Lung (tissue), 12 donors: Measurements from ENCODE around the gene PAK1. TPM values are rescaled to one million over a fixed set of nuclear protein-coding genes. Genes with fewer than 3 reads are reported as not detected.

ENCODE experiments used
- ATAC-seq: fragments of 200-7000 bp; cut with Tn5 transposase; one replicate; pipeline ENCODE4 v1.9.1; 2020; ENCODE audit warnings: moderate number of reproducible peaks; ENCODE audit not compliant: insufficient read depth, low FRiP score
- DNase-seq, 3 donors: peaks; one replicate each; pipeline ENCODE4 v3.0.0-alpha.2; 2013 to 2017
- H3K27ac ChIP-seq, 2 donors: one replicate each; pipeline ENCODE4 v1.5.1; 2013; ENCODE audit warnings: mild to moderate bottlenecking in 2 of 2, moderate library complexity in 2 of 2, control low read depth in 1 of 2, inconsistent platforms in 1 of 2, low read depth in 1 of 2, low read length in 1 of 2
- H3K27me3 ChIP-seq, 3 donors: one replicate each; pipeline ENCODE4 v1.5.1; 2013; ENCODE audit warnings: low read length in 2 of 3; ENCODE audit not compliant: control insufficient read depth in 3 of 3, insufficient read depth in 3 of 3
- H3K36me3 ChIP-seq, 4 donors: one replicate each; pipeline ENCODE4 v1.5.1; 2013; ENCODE audit warnings: low read length in 4 of 4, mild to moderate bottlenecking in 1 of 4, moderate library complexity in 1 of 4; ENCODE audit not compliant: control insufficient read depth in 4 of 4, insufficient read depth in 4 of 4
- H3K4me1 ChIP-seq, 5 donors: one replicate each; pipeline ENCODE4 v1.5.1; 2013; ENCODE audit warnings: low read length in 5 of 5, mild to moderate bottlenecking in 2 of 5, moderate library complexity in 1 of 5; ENCODE audit not compliant: control insufficient read depth in 5 of 5, insufficient read depth in 5 of 5
- H3K4me3 ChIP-seq: one replicate; pipeline ENCODE4 v1.5.1; 2013; ENCODE audit warnings: mild to moderate bottlenecking, control low read depth, moderate library complexity
- H3K9ac ChIP-seq, 2 donors: one replicate each; pipeline ENCODE4 v1.5.1; 2013; ENCODE audit warnings: low read length in 2 of 2, control low read depth in 1 of 2; ENCODE audit not compliant: insufficient read depth in 1 of 2
- H3K9me3 ChIP-seq, 4 donors: one replicate each; pipeline ENCODE4 v1.5.1; 2013; ENCODE audit warnings: low read length in 3 of 4, mild to moderate bottlenecking in 1 of 4, moderate library complexity in 1 of 4; ENCODE audit not compliant: control insufficient read depth in 4 of 4, insufficient read depth in 3 of 4
- CTCF ChIP-seq: IDR thresholded peaks from 2 replicates; pipeline ENCODE4 v1.5.1; 2012; ENCODE audit warnings: mild to moderate bottlenecking; ENCODE audit errors: control extremely low read depth, extremely low read depth
- WGBS, 2 donors: extraction: QIAGEN DNeasy Blood & Tissue Kit; methylation state at CpG; one replicate each; pipeline ENCODE4 v1.1.7; 2013; 5-methylcytosine and 5-hydroxymethylcytosine counted together
- polyA plus RNA-seq, 2 donors: library from polyadenylated mRNA; stranded (reverse); fragments of 200-250 nt; gene quantifications; one replicate each; pipeline ENCODE4 v1.2.1, GENCODE V29; 2013
- total RNA-seq, 2 donors: library from RNA; depleted of rRNA in 1 of 2; stranded (reverse); fragments of >200 nt in 1 of 2; gene quantifications; one replicate each; pipeline ENCODE4 v1.2.1, GENCODE V29; 2014 to 2021
- donor health status: control.
- donor health status: control.
- donor health status: Bipolar disorder and iron deficiency.
- donor health status: healthy.
- donor health status: DM: yes; HTN: yes; CAD: no.

PAK1 gene
- total and polyA plus RNA-seq, 4 donors = 8.4 to 70.6 (median 29.8) TPM

DNA sequence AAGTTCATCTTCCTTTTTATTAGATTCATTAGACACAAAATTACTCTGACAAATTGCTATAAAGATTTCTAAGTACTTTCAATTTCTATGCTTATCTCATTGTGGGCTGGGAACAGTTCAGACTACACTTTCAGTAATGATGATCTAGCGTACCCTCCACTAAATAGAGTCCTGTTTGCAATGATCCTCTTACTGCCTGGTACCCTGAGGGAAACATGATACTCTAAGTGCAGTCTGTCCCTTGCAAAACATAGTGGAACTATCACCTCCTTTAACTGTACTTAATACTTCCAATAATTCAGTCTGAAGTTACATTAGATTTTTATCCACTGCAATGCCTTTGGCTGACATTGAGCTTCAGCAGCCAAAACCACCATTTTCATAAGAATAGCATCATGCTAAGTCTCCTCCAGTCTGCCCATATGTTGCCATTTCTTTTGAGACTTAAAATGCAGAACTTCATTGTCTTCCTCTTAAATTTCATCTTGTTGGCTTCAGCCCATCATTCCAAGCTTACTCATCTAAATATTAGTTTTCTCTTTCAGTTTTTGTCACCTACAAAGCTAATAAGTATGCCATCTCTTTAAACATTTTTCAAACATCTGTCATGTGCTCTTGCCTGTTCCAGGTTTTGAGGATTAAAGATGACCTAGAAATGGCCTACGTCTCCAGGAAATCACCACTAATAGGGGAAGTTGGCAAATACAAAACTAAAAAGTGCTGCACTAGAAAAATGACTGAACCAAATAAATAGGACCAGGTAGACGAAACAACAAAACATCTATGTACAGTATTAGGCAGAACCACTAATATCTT, 55.5 kb downstream of the PAK1 start:
- TF ChIP-seq CTCF = no peak
- ATAC-seq (no peak), DNase-seq (no peak)
- no peaks in the 10 kb centered on the region for H3K36me3 ChIP-seq
- H3K9ac ChIP-seq = no peak overlapping the region
- H3K27ac ChIP-seq = no peak overlapping the region
- H3K4me1 ChIP-seq = peaks cover 0 to 4% (median 0%) of the 10 kb centered on the region in 5 donors
- no peaks in the 10 kb centered on the region for H3K9me3 ChIP-seq
- WGBS, 2 donors = 56 to 73% methylated on average over 3 of the region's 3 CpGs
- H3K27me3 ChIP-seq = no peaks in the 10 kb centered on the region
- H3K4me3 ChIP-seq = no peak overlapping the region

GRCh38 chr11:77416357-77416756, 57.5 kb downstream of the PAK1 start:
- 95 to 99% methylated on average over 3 of the region's 3 CpGs for WGBS, 2 donors
- Histone ChIP-seq H3K9ac (no peak overlapping the region), H3K27me3 (no peaks in the 10 kb centered on the region), H3K4me1 (peaks cover 0 to 6% (median 0%) of the 10 kb centered on the region in 5 donors), H3K36me3 (no peaks in the 10 kb centered on the region), H3K4me3 (no peak overlapping the region), H3K9me3 (no peaks in the 10 kb centered on the region), H3K27ac (no peak overlapping the region)
- no peak for TF ChIP-seq CTCF
- no peak for ATAC-seq
- no peak for DNase-seq

DNA sequence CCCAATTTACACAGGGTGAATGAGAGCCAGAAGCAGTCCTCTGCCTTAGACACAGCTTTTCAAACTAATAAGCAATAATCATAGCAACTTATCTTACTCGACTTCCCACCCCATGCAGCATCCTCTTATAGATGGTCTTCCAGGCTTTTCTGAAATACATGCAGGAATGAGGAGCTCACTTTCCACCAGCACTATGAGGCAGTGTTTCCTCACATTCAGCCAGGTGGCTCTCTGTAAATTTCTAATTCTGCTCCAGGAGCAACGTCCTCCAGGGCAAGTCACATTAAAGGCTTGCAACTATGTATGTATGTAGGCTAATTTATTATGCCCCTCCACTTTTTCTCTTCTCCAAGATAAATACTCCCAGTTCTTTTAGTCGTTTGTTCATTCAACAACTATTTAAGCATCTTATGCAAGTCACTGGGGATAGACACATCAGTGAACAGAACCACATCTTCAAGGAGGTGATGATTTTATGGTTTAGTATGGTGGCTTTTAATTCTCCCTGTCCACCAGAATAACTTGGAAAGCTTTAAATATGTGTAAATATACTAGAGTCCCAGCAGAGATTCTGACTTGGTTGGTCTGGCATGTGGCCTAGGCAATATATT, 59.9 kb downstream of the PAK1 start:
- Histone ChIP-seq H3K9me3 (no peaks in the 10 kb centered on the region), H3K4me3 (no peak overlapping the region), H3K27me3 (no peaks in the 10 kb centered on the region), H3K36me3 (no peaks in the 10 kb centered on the region), H3K27ac (no peak overlapping the region), H3K4me1 (peaks cover 0 to 8% (median 0%) of the 10 kb centered on the region in 5 donors), H3K9ac (no peak overlapping the region)
- no peak for DNase-seq
- TF ChIP-seq CTCF = no peak
- no peak for ATAC-seq
- 71 to 77% methylated on average over 3 of the region's 3 CpGs for WGBS, 2 donors
